HepG2 (cell line): ENCODE measurements around the gene SAMD14. TPM values are rescaled to one million over a fixed set of nuclear protein-coding genes. Genes with fewer than 3 reads are reported as not detected.
A peak's percentile ranks its signal among the peaks of the same experiment; 100 is the strongest.

Experiments used
- AGO2 ChIP-seq: fragments of 200-400 bp; formaldehyde crosslinking; optimal IDR thresholded peaks from 2 replicates; pipeline ENCODE3; 2017; ENCODE audit warnings: mild to moderate bottlenecking, low read depth, low read length, moderate library complexity
- GFI1 ChIP-seq: sonication (generic); formaldehyde crosslinking; IDR thresholded peaks from 2 replicates; pipeline ENCODE4 v1.5.0; 2020; ENCODE audit warnings: missing genetic modification reagents, mild to moderate bottlenecking, borderline replicate concordance
- GLI4 ChIP-seq: sonication (generic); formaldehyde crosslinking; IDR thresholded peaks from 2 replicates; pipeline ENCODE4 v1.5.1; 2020; ENCODE audit warnings: missing genetic modification reagents, mild to moderate bottlenecking, moderate library complexity, borderline replicate concordance
- HMG20A ChIP-seq: IDR thresholded peaks from 2 replicates; pipeline ENCODE4 v1.6.1; 2016; ENCODE audit warnings: borderline replicate concordance
- ISL2 ChIP-seq: sonication (generic); formaldehyde crosslinking; IDR thresholded peaks from 2 replicates; pipeline ENCODE4 v1.5.0; 2020; ENCODE audit warnings: missing genetic modification reagents
- LCORL ChIP-seq, 2 experiments: fragments of 450-650 bp in 1 of 2; sonication (generic) in 1 of 2; formaldehyde crosslinking in 1 of 2; IDR thresholded peaks; 2 replicates each; pipeline versions ENCODE4 v1.5.0 to v1.6.1; 2017 to 2020; ENCODE audit warnings: antibody characterized with exemption in 1 of 2, missing genetic modification reagents in 1 of 2
- MED13 ChIP-seq: sonication (generic); formaldehyde crosslinking; IDR thresholded peaks from 2 replicates; pipeline ENCODE4 v1.5.0; 2020; ENCODE audit warnings: missing genetic modification reagents
- NFKB2 ChIP-seq: sonication (generic); formaldehyde crosslinking; IDR thresholded peaks from 2 replicates; pipeline ENCODE4 v1.4.0; 2020; ENCODE audit warnings: missing genetic modification reagents, borderline replicate concordance
- PLRG1 ChIP-seq: fragments of 450-650 bp; conservative IDR thresholded peaks from 2 replicates; pipeline ENCODE4 v1.6.1; 2016
- SP4 ChIP-seq: sonication (generic); formaldehyde crosslinking; IDR thresholded peaks from 2 replicates; pipeline ENCODE4 v1.8.1; 2023; ENCODE audit warnings: mild to moderate bottlenecking, missing genetic modification reagents
- TBX2 ChIP-seq: sonication (generic); formaldehyde crosslinking; IDR thresholded peaks from 2 replicates; pipeline ENCODE4 v1.5.0; 2020; ENCODE audit warnings: missing genetic modification reagents, mild to moderate bottlenecking, borderline replicate concordance
- THRA ChIP-seq: sonication (generic); formaldehyde crosslinking; IDR thresholded peaks from 2 replicates; pipeline ENCODE4 v1.4.0; 2020; ENCODE audit warnings: missing genetic modification reagents, borderline replicate concordance
- ZBTB38 ChIP-seq: sonication (generic); formaldehyde crosslinking; IDR thresholded peaks from 2 replicates; pipeline ENCODE4 v1.5.1; 2020; ENCODE audit warnings: mild to moderate bottlenecking, missing genetic modification reagents
- ZMYM2 ChIP-seq: sonication (generic); formaldehyde crosslinking; IDR thresholded peaks from 2 replicates; pipeline ENCODE4 v1.8.0; 2022; ENCODE audit warnings: mild to moderate bottlenecking, missing genetic modification reagents
- ZMYM4 ChIP-seq: sonication (generic); formaldehyde crosslinking; IDR thresholded peaks from 2 replicates; pipeline ENCODE4 v1.8.1; 2023; ENCODE audit warnings: mild to moderate bottlenecking, missing genetic modification reagents
- ZNF451 ChIP-seq: sonication (generic); formaldehyde crosslinking; IDR thresholded peaks from 2 replicates; pipeline ENCODE4 v1.5.0; 2020; ENCODE audit warnings: mild to moderate bottlenecking, missing genetic modification reagents
- ZNF552 ChIP-seq: sonication (generic); formaldehyde crosslinking; IDR thresholded peaks from 2 replicates; pipeline ENCODE4 v1.9.0; 2022; ENCODE audit warnings: missing genetic modification reagents, mild to moderate bottlenecking, borderline replicate concordance
- polyA plus RNA-seq, 8 experiments: library from polyadenylated mRNA; depleted of rRNA in 3 of 8; stranded (reverse) in 7 of 8; unstranded in 1 of 8; fragments of >200 nt; fragmentation: Illumina TruSeq in 4 of 8; extraction: Trizol in 4 of 8; gene quantifications; 2 replicates each; pipeline versions ENCODE4 v1.2.1 to v1.2.3, GENCODE V29; 2011 to 2016; ENCODE audit warnings: low read depth in 4 of 8, missing spikeins in 1 of 8, mixed read lengths in 1 of 8; ENCODE audit not compliant: insufficient read depth in 1 of 8
- total RNA-seq, 5 experiments: library from RNA; depleted of rRNA; stranded (reverse); fragments of >200 nt; fragmentation: Illumina TruSeq; extraction: Trizol; gene quantifications; 2 replicates each; pipeline ENCODE4 v1.2.3, GENCODE V29; 2016; ENCODE audit warnings: low read depth in 1 of 5
- TF ChIP-seq, protein P1 (sequence below): sonication (generic); formaldehyde crosslinking; IDR thresholded peaks from 2 replicates; pipeline ENCODE4 v1.4.0; 2020; ENCODE audit warnings: low read depth, mild to moderate bottlenecking, missing genetic modification reagents
- TF ChIP-seq, protein P2 (sequence below): sonication (generic); formaldehyde crosslinking; IDR thresholded peaks from 2 replicates; pipeline ENCODE4 v1.4.0; 2020; ENCODE audit warnings: missing genetic modification reagents
- TF ChIP-seq, protein P3 (sequence below): IDR thresholded peaks from 2 replicates; pipeline ENCODE4 v1.6.1; 2016
- TF ChIP-seq, protein P4 (sequence below): sonication (generic); formaldehyde crosslinking; IDR thresholded peaks from 2 replicates; pipeline ENCODE4 v1.8.1; 2023; ENCODE audit warnings: missing genetic modification reagents, mild to moderate bottlenecking, borderline replicate concordance
- TF ChIP-seq, protein P5 (sequence below): sonication (generic); formaldehyde crosslinking; IDR thresholded peaks from 2 replicates; pipeline ENCODE4 v1.4.0; 2020; ENCODE audit warnings: mild to moderate bottlenecking, missing genetic modification reagents

Gene SAMD14
- total and polyA plus RNA-seq, 2 of the 13 experiments (the other 11 are each of a cell fraction or from before 2014, with no cell fraction given) = 0.07 to 0.22 TPM

DNA sequence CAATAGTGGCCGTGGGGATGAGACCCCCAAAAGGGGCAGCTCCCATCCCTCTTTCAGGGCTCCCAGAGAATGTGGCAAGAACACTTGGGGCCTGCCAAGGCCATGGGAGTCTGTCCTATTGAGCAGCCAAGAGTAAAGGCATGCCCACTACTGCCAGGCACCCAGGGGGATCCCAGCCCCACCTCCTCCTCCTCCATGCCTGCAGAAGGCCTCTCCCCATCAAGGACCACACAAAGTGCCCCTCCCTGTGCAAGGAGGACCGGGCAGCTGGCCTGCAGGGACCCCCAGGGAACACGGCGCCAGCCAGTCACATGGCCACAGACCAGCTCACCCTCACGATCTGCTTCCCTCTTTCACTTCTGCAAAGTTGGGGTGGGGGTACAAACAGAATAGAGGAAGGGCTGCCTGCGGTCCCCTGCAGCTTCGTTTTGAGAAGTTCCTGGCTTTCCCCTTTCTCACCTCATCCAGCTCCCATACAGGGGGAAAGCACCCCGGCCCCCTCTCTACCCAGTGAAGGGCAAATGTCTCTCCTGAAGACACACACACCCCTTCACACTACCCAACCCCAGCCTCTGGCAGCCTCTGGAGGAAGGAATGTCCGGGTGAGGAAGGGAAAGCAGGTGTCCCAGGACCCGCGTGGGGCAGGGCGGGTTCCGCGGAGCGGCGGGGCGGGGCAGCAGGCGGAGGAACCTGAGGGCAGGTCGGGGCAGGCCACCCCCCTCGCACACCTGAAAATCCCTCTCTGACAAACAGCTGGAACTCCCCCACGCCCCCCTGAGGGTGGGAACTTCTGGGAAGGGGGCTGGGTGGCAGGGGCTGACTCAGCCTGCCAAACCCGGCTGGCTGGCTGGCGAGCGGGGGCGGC lies 18.5 kb upstream of the SAMD14 start (continued):
- TF ChIP-seq, protein P1, sequence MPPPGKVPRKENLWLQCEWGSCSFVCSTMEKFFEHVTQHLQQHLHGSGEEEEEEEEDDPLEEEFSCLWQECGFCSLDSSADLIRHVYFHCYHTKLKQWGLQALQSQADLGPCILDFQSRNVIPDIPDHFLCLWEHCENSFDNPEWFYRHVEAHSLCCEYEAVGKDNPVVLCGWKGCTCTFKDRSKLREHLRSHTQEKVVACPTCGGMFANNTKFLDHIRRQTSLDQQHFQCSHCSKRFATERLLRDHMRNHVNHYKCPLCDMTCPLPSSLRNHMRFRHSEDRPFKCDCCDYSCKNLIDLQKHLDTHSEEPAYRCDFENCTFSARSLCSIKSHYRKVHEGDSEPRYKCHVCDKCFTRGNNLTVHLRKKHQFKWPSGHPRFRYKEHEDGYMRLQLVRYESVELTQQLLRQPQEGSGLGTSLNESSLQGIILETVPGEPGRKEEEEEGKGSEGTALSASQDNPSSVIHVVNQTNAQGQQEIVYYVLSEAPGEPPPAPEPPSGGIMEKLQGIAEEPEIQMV = 0 out of 2 replicates have a peak, but pooled peaks have one; percentile 3
- no peak for TF ChIP-seq HMG20A
- TF ChIP-seq, protein P2, sequence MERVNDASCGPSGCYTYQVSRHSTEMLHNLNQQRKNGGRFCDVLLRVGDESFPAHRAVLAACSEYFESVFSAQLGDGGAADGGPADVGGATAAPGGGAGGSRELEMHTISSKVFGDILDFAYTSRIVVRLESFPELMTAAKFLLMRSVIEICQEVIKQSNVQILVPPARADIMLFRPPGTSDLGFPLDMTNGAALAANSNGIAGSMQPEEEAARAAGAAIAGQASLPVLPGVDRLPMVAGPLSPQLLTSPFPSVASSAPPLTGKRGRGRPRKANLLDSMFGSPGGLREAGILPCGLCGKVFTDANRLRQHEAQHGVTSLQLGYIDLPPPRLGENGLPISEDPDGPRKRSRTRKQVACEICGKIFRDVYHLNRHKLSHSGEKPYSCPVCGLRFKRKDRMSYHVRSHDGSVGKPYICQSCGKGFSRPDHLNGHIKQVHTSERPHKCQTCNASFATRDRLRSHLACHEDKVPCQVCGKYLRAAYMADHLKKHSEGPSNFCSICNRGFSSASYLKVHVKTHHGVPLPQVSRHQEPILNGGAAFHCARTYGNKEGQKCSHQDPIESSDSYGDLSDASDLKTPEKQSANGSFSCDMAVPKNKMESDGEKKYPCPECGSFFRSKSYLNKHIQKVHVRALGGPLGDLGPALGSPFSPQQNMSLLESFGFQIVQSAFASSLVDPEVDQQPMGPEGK = peak; percentile 88
- TF ChIP-seq, protein P3, sequence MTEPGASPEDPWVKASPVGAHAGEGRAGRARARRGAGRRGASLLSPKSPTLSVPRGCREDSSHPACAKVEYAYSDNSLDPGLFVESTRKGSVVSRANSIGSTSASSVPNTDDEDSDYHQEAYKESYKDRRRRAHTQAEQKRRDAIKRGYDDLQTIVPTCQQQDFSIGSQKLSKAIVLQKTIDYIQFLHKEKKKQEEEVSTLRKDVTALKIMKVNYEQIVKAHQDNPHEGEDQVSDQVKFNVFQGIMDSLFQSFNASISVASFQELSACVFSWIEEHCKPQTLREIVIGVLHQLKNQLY (CRISPR knock-in tag) = no peak
- 0 out of 2 replicates have a peak, but pooled peaks have one; percentile 11 for TF ChIP-seq ISL2 (CRISPR knock-in tag)
- TF ChIP-seq, protein P4, sequence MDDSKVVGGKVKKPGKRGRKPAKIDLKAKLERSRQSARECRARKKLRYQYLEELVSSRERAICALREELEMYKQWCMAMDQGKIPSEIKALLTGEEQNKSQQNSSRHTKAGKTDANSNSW (CRISPR knock-in tag) = 0 out of 2 replicates have a peak, but pooled peaks have one; percentile 20
- no peak for TF ChIP-seq ZMYM2 (CRISPR knock-in tag)
- TF ChIP-seq MED13 (CRISPR knock-in tag) = 0 out of 2 replicates have a peak, but pooled peaks have one; percentile 20
- TF ChIP-seq AGO2 = peak; percentile 33
- TF ChIP-seq SP4 (CRISPR knock-in tag) = peak; percentile 28; the same call in 1 of the 2 replicates
- 0 out of 2 replicates have a peak, but pooled peaks have one; percentile 38 for TF ChIP-seq ZNF552 (CRISPR knock-in tag)
- TF ChIP-seq GLI4 (CRISPR knock-in tag) = peak; percentile 43; the same call in 1 of the 2 replicates
- TF ChIP-seq PLRG1 = no peak
- TF ChIP-seq GFI1 = peak; percentile 37; the same call in 1 of the 2 replicates
- TF ChIP-seq, protein P5, sequence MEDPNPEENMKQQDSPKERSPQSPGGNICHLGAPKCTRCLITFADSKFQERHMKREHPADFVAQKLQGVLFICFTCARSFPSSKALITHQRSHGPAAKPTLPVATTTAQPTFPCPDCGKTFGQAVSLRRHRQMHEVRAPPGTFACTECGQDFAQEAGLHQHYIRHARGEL (CRISPR knock-in tag) = no peak
- peak; percentile 7; the same call in 1 of the 2 replicates for TF ChIP-seq TBX2 (CRISPR knock-in tag)
- 0 out of 2 replicates have a peak, but pooled peaks have one; percentile 9 for TF ChIP-seq ZMYM4 (CRISPR knock-in tag)
- TF ChIP-seq LCORL (IDR thresholded peaks at IDR 0.05) = no peak
- TF ChIP-seq LCORL (CRISPR knock-in tag; IDR thresholded peaks at IDR 0.05) = peak; percentile 77
- TF ChIP-seq ZBTB38 (CRISPR knock-in tag) = peak; percentile 10; the same call in 1 of the 2 replicates
- TF ChIP-seq THRA (CRISPR knock-in tag) = peak; percentile 43; the same call in 1 of the 2 replicates
- TF ChIP-seq NFKB2 (CRISPR knock-in tag) = peak; percentile 39; the same call in 1 of the 2 replicates
- TF ChIP-seq ZNF451 = no peak
